Mesendoderm (in vitro differentiated cells): Measurements from ENCODE around the gene UPK1A.
A peak's percentile ranks its signal among the peaks of the same experiment; 100 is the strongest.

ENCODE experiments used
- DNase-seq: peaks from one replicate; pipeline ENCODE4 v3.0.0; 2013
- H2AK5ac ChIP-seq: 2 replicates; pipeline ENCODE4 v1.6.1; 2013; ENCODE audit warnings: low read length, inconsistent platforms
- H2BK120ac ChIP-seq: 2 replicates; pipeline ENCODE4 v1.6.1; 2013; ENCODE audit warnings: low read depth, mild to moderate bottlenecking, low read length, moderate library complexity, mixed read lengths
- H2BK15ac ChIP-seq: replicated peaks from 2 replicates; pipeline ENCODE4 v1.6.1; 2013; ENCODE audit warnings: low read depth, mild to moderate bottlenecking, moderate library complexity
- H2BK5ac ChIP-seq: 2 replicates; pipeline ENCODE4 v1.6.1; 2013; ENCODE audit warnings: low read length, inconsistent platforms
- H3K18ac ChIP-seq: 2 replicates; pipeline ENCODE4 v1.6.1; 2013; ENCODE audit warnings: mild to moderate bottlenecking, low read length, mixed read lengths
- H3K23ac ChIP-seq: one replicate; pipeline ENCODE4 v1.6.1; 2013; ENCODE audit warnings: low read length
- H3K27ac ChIP-seq: 2 replicates; pipeline ENCODE4 v1.5.1; 2013; ENCODE audit warnings: low read depth, mild to moderate bottlenecking, inconsistent platforms, low read length, moderate library complexity
- H3K27me3 ChIP-seq: 2 replicates; pipeline ENCODE4 v1.6.1; 2013; ENCODE audit warnings: low read length, control low read depth, mild to moderate bottlenecking, inconsistent platforms; ENCODE audit not compliant: insufficient read depth, poor library complexity
- H3K36me3 ChIP-seq: 2 replicates; pipeline ENCODE4 v1.6.1; 2013; ENCODE audit warnings: low read length, inconsistent platforms; ENCODE audit not compliant: control insufficient read depth, insufficient read depth
- H3K4ac ChIP-seq: one replicate; pipeline ENCODE4 v1.6.1; 2013; ENCODE audit warnings: low read depth, mild to moderate bottlenecking, low read length, moderate library complexity
- H3K4me1 ChIP-seq: 2 replicates; pipeline ENCODE4 v1.6.1; 2013; ENCODE audit warnings: low read depth, low read length, inconsistent platforms; ENCODE audit not compliant: control insufficient read depth
- H3K4me2 ChIP-seq: 2 replicates; pipeline ENCODE4 v1.6.1; 2013; ENCODE audit warnings: low read length
- H3K4me3 ChIP-seq: 2 replicates; pipeline ENCODE4 v1.5.1; 2013; ENCODE audit warnings: mild to moderate bottlenecking, low read length
- H3K56ac ChIP-seq: one replicate; pipeline ENCODE4 v1.6.1; 2013; ENCODE audit warnings: low read length
- H3K79me1 ChIP-seq: 2 replicates; pipeline ENCODE4 v1.6.1; 2013; ENCODE audit warnings: low read length, inconsistent platforms
- H3K79me2 ChIP-seq: 2 replicates; pipeline ENCODE4 v1.6.1; 2013; ENCODE audit warnings: mild to moderate bottlenecking, low read length; ENCODE audit not compliant: control insufficient read depth, insufficient read depth
- H3K9ac ChIP-seq: 2 replicates; pipeline ENCODE4 v1.6.1; 2013; ENCODE audit warnings: low read length, inconsistent platforms
- H4K5ac ChIP-seq: one replicate; pipeline ENCODE4 v1.6.1; 2013; ENCODE audit warnings: low read length
- H4K8ac ChIP-seq: one replicate; pipeline ENCODE4 v1.6.1; 2013; ENCODE audit warnings: low read depth, mild to moderate bottlenecking, control low read depth, low read length, moderate library complexity
- WGBS: extraction: QIAGEN DNeasy Blood & Tissue Kit; methylation state at CpG from one replicate; pipeline ENCODE4 v1.1.7; 2013; ENCODE audit warnings: low lambda C conversion rate, missing lambda C conversion rate; ENCODE audit not compliant: insufficient coverage; ENCODE audit errors: extremely low coverage; 5-methylcytosine and 5-hydroxymethylcytosine counted together

UPK1A gene

DNA sequence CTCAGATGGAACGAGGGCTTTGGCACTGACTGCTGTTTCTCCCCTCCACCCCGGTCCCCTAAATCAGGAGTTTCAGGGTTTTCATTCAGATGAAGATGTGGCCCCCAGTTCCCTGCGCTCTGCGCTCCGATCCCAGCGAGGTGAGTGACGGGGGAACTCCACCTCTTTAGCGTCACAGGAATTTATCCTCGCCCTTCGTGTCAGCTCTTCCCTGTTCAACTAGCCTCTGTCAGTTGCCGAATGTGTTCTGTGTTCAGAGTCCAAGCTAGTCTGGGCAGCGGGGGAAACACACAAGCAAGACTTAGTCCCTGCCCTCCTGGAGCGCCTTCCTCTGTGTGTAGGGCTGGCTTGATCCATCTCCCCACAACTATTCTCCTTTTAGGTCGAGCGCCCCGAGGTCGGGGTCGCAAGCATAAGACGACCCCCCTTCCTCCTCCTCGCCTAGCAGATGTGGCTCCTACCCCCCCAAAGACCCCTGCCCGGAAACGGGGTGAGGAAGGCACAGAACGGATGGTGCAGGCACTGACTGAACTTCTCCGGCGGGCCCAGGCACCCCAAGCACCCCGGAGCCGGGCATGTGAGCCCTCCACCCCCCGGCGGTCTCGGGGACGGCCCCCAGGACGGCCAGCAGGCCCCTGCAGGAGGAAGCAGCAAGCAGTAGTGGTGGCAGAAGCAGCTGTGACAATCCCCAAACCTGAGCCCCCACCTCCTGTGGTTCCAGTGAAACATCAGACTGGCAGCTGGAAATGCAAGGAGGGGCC is 53.3 kb downstream of the UPK1A start:
- no peak overlapping the region for H3K27ac ChIP-seq
- no peak overlapping the region for H3K4ac ChIP-seq
- peak overlapping the region; percentile 95 for H3K9ac ChIP-seq
- H2AK5ac ChIP-seq = no peak overlapping the region
- no peak overlapping the region for H4K5ac ChIP-seq
- no peak overlapping the region for H2BK15ac ChIP-seq
- peaks cover 13% of the 10 kb centered on the region for H3K79me1 ChIP-seq
- DNase-seq = no peak
- H3K36me3 ChIP-seq = peaks cover 11% of the 10 kb centered on the region
- H3K4me1 ChIP-seq = peaks cover 5% of the 10 kb centered on the region
- no peak overlapping the region for H2BK120ac ChIP-seq
- H3K23ac ChIP-seq = no peak overlapping the region
- no CpG with 5 or more reads among the region's 32 CpGs for WGBS
- no peak overlapping the region for H3K18ac ChIP-seq
- H2BK5ac ChIP-seq = no peak overlapping the region
- H3K79me2 ChIP-seq = peaks cover 13% of the 10 kb centered on the region
- no peak overlapping the region for H4K8ac ChIP-seq
- no peak overlapping the region for H3K4me3 ChIP-seq
- H3K56ac ChIP-seq = peak overlapping the region; percentile 97
- no peak overlapping the region for H3K4me2 ChIP-seq
- H3K27me3 ChIP-seq = no peaks in the 10 kb centered on the region

DNA sequence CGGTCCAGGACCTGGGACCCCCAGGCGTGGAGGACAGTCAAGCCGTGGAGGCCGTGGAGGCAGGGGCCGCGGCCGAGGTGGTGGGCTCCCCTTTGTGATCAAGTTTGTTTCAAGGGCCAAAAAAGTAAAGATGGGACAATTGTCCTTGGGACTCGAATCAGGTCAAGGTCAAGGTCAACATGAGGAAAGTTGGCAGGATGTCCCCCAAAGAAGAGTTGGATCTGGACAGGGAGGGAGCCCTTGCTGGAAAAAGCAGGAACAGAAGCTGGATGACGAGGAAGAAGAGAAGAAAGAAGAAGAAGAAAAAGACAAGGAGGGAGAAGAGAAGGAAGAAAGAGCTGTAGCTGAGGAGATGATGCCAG is 53.8 kb downstream of the UPK1A start:
- Histone ChIP-seq H3K79me1 (peaks cover 13% of the 10 kb centered on the region), H2AK5ac (no peak overlapping the region), H3K36me3 (peaks cover 13% of the 10 kb centered on the region), H3K4ac (no peak overlapping the region), H2BK5ac (no peak overlapping the region), H4K8ac (no peak overlapping the region), H3K56ac (no peak overlapping the region), H3K23ac (no peak overlapping the region), H3K18ac (no peak overlapping the region), H3K4me1 (peaks cover 5% of the 10 kb centered on the region), H2BK120ac (no peak overlapping the region), H3K27me3 (no peaks in the 10 kb centered on the region), H3K9ac (no peak overlapping the region), H2BK15ac (no peak overlapping the region), H4K5ac (no peak overlapping the region), H3K27ac (no peak overlapping the region), H3K4me2 (no peak overlapping the region), H3K4me3 (no peak overlapping the region), H3K79me2 (peaks cover 13% of the 10 kb centered on the region)
- no CpG with 5 or more reads among the region's 9 CpGs for WGBS
- no peak for DNase-seq

DNA sequence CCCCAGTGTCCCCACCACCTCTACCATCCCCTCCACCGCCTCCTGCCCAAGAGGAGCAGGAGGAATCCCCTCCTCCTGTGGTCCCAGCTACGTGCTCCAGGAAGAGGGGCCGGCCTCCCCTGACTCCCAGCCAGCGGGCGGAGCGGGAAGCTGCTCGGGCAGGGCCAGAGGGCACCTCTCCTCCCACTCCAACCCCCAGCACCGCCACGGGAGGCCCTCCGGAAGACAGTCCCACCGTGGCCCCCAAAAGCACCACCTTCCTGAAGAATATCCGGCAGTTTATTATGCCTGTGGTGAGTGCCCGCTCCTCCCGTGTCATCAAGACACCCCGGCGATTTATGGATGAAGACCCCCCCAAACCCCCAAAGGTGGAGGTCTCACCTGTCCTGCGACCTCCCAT is 54.3 kb downstream of the UPK1A start:
- Histone ChIP-seq H4K8ac (no peak overlapping the region), H3K4me3 (no peak overlapping the region), H2BK5ac (no peak overlapping the region), H3K79me2 (peaks cover 13% of the 10 kb centered on the region), H3K18ac (no peak overlapping the region), H2BK15ac (no peak overlapping the region), H3K4me1 (peaks cover 5% of the 10 kb centered on the region), H3K56ac (no peak overlapping the region), H3K23ac (no peak overlapping the region), H3K4me2 (no peak overlapping the region), H3K79me1 (peaks cover 13% of the 10 kb centered on the region), H3K36me3 (peaks cover 16% of the 10 kb centered on the region), H3K4ac (no peak overlapping the region), H2AK5ac (no peak overlapping the region), H2BK120ac (no peak overlapping the region), H4K5ac (no peak overlapping the region), H3K9ac (no peak overlapping the region), H3K27ac (no peak overlapping the region), H3K27me3 (no peaks in the 10 kb centered on the region)
- WGBS = no CpG with 5 or more reads among the region's 17 CpGs
- DNase-seq = no peak

DNA sequence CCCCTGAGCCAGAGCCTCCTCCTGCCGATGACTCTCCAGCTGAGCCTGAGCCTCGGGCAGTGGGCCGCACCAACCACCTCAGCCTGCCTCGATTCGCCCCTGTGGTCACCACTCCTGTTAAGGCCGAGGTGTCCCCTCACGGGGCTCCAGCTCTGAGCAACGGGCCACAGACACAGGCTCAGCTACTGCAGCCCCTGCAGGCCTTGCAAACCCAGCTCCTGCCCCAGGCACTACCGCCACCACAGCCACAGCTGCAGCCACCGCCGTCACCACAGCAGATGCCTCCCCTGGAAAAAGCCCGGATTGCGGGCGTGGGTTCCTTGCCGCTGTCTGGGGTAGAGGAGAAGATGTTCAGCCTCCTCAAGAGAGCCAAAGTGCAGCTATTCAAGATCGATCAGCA is 55.1 kb downstream of the UPK1A start:
- Histone ChIP-seq H3K9ac (no peak overlapping the region), H3K56ac (no peak overlapping the region), H4K5ac (no peak overlapping the region), H3K27ac (no peak overlapping the region), H2BK15ac (no peak overlapping the region), H3K4me1 (peaks cover 3% of the 10 kb centered on the region), H3K79me1 (peaks cover 13% of the 10 kb centered on the region), H3K18ac (no peak overlapping the region), H3K36me3 (peaks cover 18% of the 10 kb centered on the region), H2BK120ac (no peak overlapping the region), H3K4me2 (no peak overlapping the region), H3K27me3 (no peaks in the 10 kb centered on the region), H3K4me3 (no peak overlapping the region), H2AK5ac (no peak overlapping the region), H3K79me2 (peaks cover 13% of the 10 kb centered on the region), H2BK5ac (no peak overlapping the region), H4K8ac (no peak overlapping the region), H3K23ac (no peak overlapping the region), H3K4ac (no peak overlapping the region)
- no peak for DNase-seq
- no CpG with 5 or more reads among the region's 16 CpGs for WGBS

DNA sequence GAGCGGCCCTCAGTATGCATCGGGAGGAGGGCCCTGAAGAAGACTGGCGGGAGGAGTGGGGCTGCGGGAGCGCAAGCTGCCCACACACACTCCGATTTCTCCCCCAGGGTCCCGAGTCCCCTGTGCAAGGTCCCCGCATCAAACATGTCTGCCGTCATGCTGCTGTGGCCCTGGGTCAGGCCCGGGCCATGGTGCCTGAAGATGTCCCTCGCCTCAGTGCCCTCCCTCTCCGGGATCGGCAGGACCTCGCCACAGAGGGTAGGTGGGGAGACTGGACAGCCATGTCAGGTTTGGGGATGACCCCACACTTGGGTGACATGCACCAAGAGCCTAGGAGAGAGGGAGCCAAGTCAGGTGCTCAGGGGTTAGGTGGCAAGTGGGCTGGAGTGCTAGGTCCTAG is 56.1 kb downstream of the UPK1A start:
- H3K79me1 ChIP-seq = peaks cover 13% of the 10 kb centered on the region
- no CpG with 5 or more reads among the region's 14 CpGs for WGBS

DNA sequence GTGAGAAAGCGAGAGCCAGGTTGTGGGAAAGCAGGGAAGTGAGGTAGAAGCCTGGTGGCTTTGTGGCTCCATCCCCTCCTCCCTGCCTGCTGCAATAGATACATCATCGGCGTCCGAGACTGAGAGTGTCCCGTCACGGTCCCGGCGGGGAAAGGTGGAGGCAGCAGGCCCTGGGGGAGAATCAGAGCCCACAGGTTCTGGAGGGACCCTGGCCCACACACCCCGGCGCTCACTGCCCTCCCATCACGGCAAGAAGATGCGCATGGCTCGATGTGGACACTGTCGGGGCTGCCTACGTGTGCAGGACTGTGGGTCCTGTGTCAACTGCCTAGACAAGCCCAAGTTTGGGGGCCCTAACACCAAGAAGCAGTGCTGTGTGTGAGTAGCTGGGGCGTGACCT is 56.6 kb downstream of the UPK1A start:
- H3K9ac ChIP-seq = no peak overlapping the region

More for the DNA sequence above, 56.1 kb downstream of the UPK1A start:
- Histone ChIP-seq H3K27me3 (no peaks in the 10 kb centered on the region), H3K4me3 (no peak overlapping the region), H3K4me1 (peaks cover 3% of the 10 kb centered on the region), H3K56ac (no peak overlapping the region), H3K18ac (no peak overlapping the region), H3K23ac (no peak overlapping the region), H3K36me3 (peaks cover 21% of the 10 kb centered on the region), H2BK15ac (no peak overlapping the region), H3K79me2 (peaks cover 13% of the 10 kb centered on the region), H2AK5ac (no peak overlapping the region), H3K27ac (no peak overlapping the region), H3K4ac (no peak overlapping the region), H2BK120ac (no peak overlapping the region), H3K4me2 (no peak overlapping the region), H3K9ac (no peak overlapping the region), H4K8ac (no peak overlapping the region), H4K5ac (no peak overlapping the region), H2BK5ac (no peak overlapping the region)
- no peak for DNase-seq

More for the DNA sequence above, 56.6 kb downstream of the UPK1A start:
- no peak overlapping the region for H3K27ac ChIP-seq
- H3K36me3 ChIP-seq = peaks cover 23% of the 10 kb centered on the region
- no peak overlapping the region for H3K23ac ChIP-seq
- H3K79me2 ChIP-seq = peaks cover 13% of the 10 kb centered on the region
- no peak overlapping the region for H4K5ac ChIP-seq
- no peak overlapping the region for H2BK5ac ChIP-seq
- no peak overlapping the region for H2BK15ac ChIP-seq
- no peak overlapping the region for H3K4ac ChIP-seq
- no peak overlapping the region for H3K4me3 ChIP-seq
- H4K8ac ChIP-seq = no peak overlapping the region
- H3K27me3 ChIP-seq = no peaks in the 10 kb centered on the region
- H3K4me2 ChIP-seq = no peak overlapping the region
- WGBS = no CpG with 5 or more reads among the region's 16 CpGs
- no peak for DNase-seq
- peaks cover 3% of the 10 kb centered on the region for H3K4me1 ChIP-seq
- H2BK120ac ChIP-seq = no peak overlapping the region
- H2AK5ac ChIP-seq = no peak overlapping the region
- H3K79me1 ChIP-seq = peaks cover 13% of the 10 kb centered on the region
- no peak overlapping the region for H3K18ac ChIP-seq
- no peak overlapping the region for H3K56ac ChIP-seq
